GM13977 (cell line): ENCODE data around the gene RSRC1.
"Not testable (repeated sequence)": the region's sequence is repeated elsewhere in the genome, so short reads cannot be mapped to it uniquely, and the experiment has no call there.

Experiments
- DNase-seq: peaks from one replicate; pipeline ENCODE4 v3.0.0; 2012; ENCODE audit warnings: low spot score
- CTCF ChIP-seq: IDR thresholded peaks from 2 replicates; pipeline ENCODE4 v1.5.1; 2012; ENCODE audit warnings: mild to moderate bottlenecking, control low read depth; ENCODE audit not compliant: insufficient read depth; ENCODE audit errors: extremely low read depth, missing control alignments
- in situ Hi-C: fragments of 300-500 bp; cut with MboI; formaldehyde crosslinking; loops from one replicate; pipeline ENCODE4 v1.12.0; 2022; ENCODE audit warnings: low sequenced_read_pairs, low pct_unique_long_range_greater_than_20kb, mixed read lengths, inconsistent platforms; ENCODE audit not compliant: unreplicated experiment

RSRC1 gene

GRCh38 chr3:158330870-158331269 is 221.0 kb downstream of the RSRC1 start:
- no peak for TF ChIP-seq CTCF
- DNase-seq, result no peak
- in situ Hi-C loops, result no loop called here

DNA sequence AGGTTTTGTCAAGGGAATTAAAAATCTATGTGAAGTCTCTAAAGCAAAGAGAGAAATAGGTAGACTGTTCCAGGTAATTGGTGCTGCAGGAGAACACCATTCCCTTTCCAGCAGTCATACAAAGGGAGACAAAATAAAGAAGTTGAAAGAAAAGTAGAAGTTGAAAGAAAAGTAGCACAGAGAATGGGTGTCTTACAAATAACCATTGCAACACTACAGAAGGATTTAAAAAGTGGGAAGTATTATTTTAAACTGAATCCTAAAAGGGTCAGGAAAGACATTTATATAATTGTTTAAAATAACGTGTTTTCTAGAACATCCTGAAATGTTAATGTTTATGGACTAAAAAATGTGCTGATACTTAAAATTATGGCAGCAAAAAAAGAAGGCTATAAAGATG is 223.8 kb downstream of the RSRC1 start:
- in situ Hi-C loops, result no loop called here
- DNase-seq, result no peak
- TF ChIP-seq CTCF, result no peak

- TF ChIP-seq CTCF, result no peak
- in situ Hi-C loops, result no loop called here
- DNase-seq, result no peak
Observed at GRCh38 chr3:158337110-158337509, 227.2 kb downstream of the RSRC1 start.

GRCh38 chr3:158339638-158340037 is 229.7 kb downstream of the RSRC1 start:
- in situ Hi-C loops, result no loop called here
- DNase-seq, result no peak
- TF ChIP-seq CTCF, result no peak

- DNase-seq, in situ Hi-C loops: not testable (repeated sequence)
Observed at GRCh38 chr3:158340951-158341350, 231.1 kb downstream of the RSRC1 start.

DNA sequence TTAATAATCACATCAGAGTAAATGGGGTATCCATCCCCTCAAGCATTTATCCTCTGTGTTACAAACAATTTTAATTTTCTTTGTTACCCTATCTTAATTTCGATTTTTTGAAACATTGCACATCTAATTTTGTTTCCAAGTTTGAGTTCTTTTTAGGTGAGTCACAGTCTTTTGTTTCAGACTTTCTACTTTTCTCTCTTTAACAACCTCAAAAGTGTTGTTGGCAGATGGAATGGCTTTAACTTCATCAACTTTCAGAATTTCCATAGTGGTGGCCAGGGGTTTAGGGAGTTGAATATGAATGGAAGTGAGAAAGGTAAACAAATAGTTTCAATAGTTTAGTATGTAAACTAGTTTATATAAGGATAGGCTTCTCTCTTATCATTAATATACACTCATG is 238.1 kb downstream of the RSRC1 start:
- DNase-seq, result no peak
- TF ChIP-seq CTCF, result no peak
- in situ Hi-C loops, result no loop called here

GRCh38 chr3:158350971-158351370 is 241.1 kb downstream of the RSRC1 start:
- in situ Hi-C loops, result no loop called here
- no peak for DNase-seq
- no peak for TF ChIP-seq CTCF
